ENCODE measurements around the gene PROKR1.

The PROKR1 gene

GRCh38 chr2:68662466-68662865, 19.1 kb downstream of the PROKR1 start:
- TF ChIP-seq CTCF (IDR thresholded peaks at IDR 0.05; ENCODE audit: control extremely low read depth, extremely low read depth, low read depth, missing control alignments) = no peak
- POLR2A ChIA-PET = no interaction called here
- CTCF ChIA-PET = interaction anchor here (1.0 to 1.7 kb wide), 2 partner anchors 46 to 67 kb away, joined by 3 to 4 read pairs; no protein-coding TSS in a partner anchor
- no peak for DNase-seq (ENCODE audit: extremely low spot score)

GRCh38 chr2:68663371-68664156, 20.2 kb downstream of the PROKR1 start:
- ChIA-PET CTCF (interaction anchor here (1.7 kb wide), 1 partner anchor 68 kb away, joined by 4 read pairs; no protein-coding TSS in a partner anchor), POLR2A (no interaction called here)
- no peak for TF ChIP-seq CTCF (IDR thresholded peaks at IDR 0.05; ENCODE audit: control extremely low read depth, extremely low read depth, low read depth, missing control alignments)
- DNase-seq (ENCODE audit: extremely low spot score) = no peak

GRCh38 chr2:68667371-68667770, 24.0 kb downstream of the PROKR1 start:
- ChIA-PET CTCF (interaction anchor here (1.0 kb wide), 1 partner anchor 204 kb away, joined by 3 read pairs; no protein-coding TSS in a partner anchor), POLR2A (no interaction called here)
- no peak for TF ChIP-seq CTCF (IDR thresholded peaks at IDR 0.05; ENCODE audit: control extremely low read depth, extremely low read depth, low read depth, missing control alignments)

GRCh38 chr2:68669651-68670050, 26.3 kb downstream of the PROKR1 start:
- no peak for TF ChIP-seq CTCF (IDR thresholded peaks at IDR 0.05; ENCODE audit: control extremely low read depth, extremely low read depth, low read depth, missing control alignments)
- DNase-seq (ENCODE audit: extremely low spot score) = no peak
- ChIA-PET POLR2A (no interaction called here), CTCF (interaction anchor here (1.0 kb wide), 1 partner anchor 40 kb away, joined by 3 read pairs; no protein-coding TSS in a partner anchor)

More at GRCh38 chr2:68667371-68667770, 24.0 kb downstream of the PROKR1 start:
- no peak for DNase-seq (ENCODE audit: extremely low spot score)

GRCh38 chr2:68671961-68672360, 28.6 kb downstream of the PROKR1 start:
- ChIA-PET CTCF (interaction anchor here (0.9 kb wide), 1 partner anchor 43 kb away, joined by 3 read pairs; no protein-coding TSS in a partner anchor), POLR2A (no interaction called here)

GRCh38 chr2:68673631-68674030, 30.3 kb downstream of the PROKR1 start:
- no peak for DNase-seq (ENCODE audit: extremely low spot score)
- no peak for TF ChIP-seq CTCF (IDR thresholded peaks at IDR 0.05; ENCODE audit: control extremely low read depth, extremely low read depth, low read depth, missing control alignments)
- POLR2A ChIA-PET = no interaction called here
- CTCF ChIA-PET = no interaction called here

More at GRCh38 chr2:68671961-68672360, 28.6 kb downstream of the PROKR1 start:
- no peak for DNase-seq (ENCODE audit: extremely low spot score)
- no peak for TF ChIP-seq CTCF (IDR thresholded peaks at IDR 0.05; ENCODE audit: control extremely low read depth, extremely low read depth, low read depth, missing control alignments)
